Keratinocyte (primary cell): ENCODE measurements around the gene GON7. TPM values are rescaled to one million over a fixed set of nuclear protein-coding genes. Genes with fewer than 3 reads are reported as not detected.
"Not testable (repeated sequence)": the region's sequence is repeated elsewhere in the genome, so short reads cannot be mapped to it uniquely, and the experiment has no call there.

Source experiments
- DNase-seq: peaks from one replicate; pipeline ENCODE4 v3.0.0-alpha.2; 2011; ENCODE audit warnings: low read depth, missing footprints, low spot score
- FAIRE-seq: peaks from 2 replicates; lab custom pipeline; 2011; peaks lifted over from hg19 to GRCh38; lab: Jason Lieb, UNC
- H2AFZ ChIP-seq: 2 replicates; pipeline ENCODE4 v1.6.0; 2012; ENCODE audit warnings: low read length, control low read depth, inconsistent platforms; ENCODE audit not compliant: control insufficient read depth
- H3K27ac ChIP-seq: 2 replicates; pipeline ENCODE4 v1.5.1; 2011; ENCODE audit warnings: low read length; ENCODE audit not compliant: control insufficient read depth, insufficient read depth
- H3K27me3 ChIP-seq: 3 replicates; pipeline ENCODE4 v1.6.0; 2011; ENCODE audit warnings: low read length; ENCODE audit not compliant: control insufficient read depth, insufficient read depth; ENCODE audit errors: extremely low read depth
- H3K36me3 ChIP-seq, 2 experiments: 2 replicates in 1 of 2; 3 replicates in 1 of 2; pipeline ENCODE4 v1.5.1; 2011; ENCODE audit warnings: low read length in 2 of 2, mild to moderate bottlenecking in 1 of 2; ENCODE audit not compliant: control insufficient read depth in 2 of 2, insufficient read depth in 2 of 2; ENCODE audit errors: extremely low read depth in 1 of 2
- H3K4me1 ChIP-seq: 3 replicates; pipeline ENCODE4 v1.5.1; 2011; ENCODE audit warnings: low read length; ENCODE audit not compliant: control insufficient read depth, insufficient read depth; ENCODE audit errors: extremely low read depth
- H3K4me2 ChIP-seq: 3 replicates; pipeline ENCODE4 v1.6.0; 2011; ENCODE audit warnings: low read depth, low read length; ENCODE audit not compliant: control insufficient read depth, insufficient read depth; ENCODE audit errors: extremely low read depth
- H3K4me3 ChIP-seq, 3 experiments: fragments of 200-600 bp in 1 of 3; sonication (generic) in 1 of 3; 2 replicates in 2 of 3; 3 replicates in 1 of 3; pipeline ENCODE4 v1.5.1; 2011 to 2016; ENCODE audit warnings: low read length in 3 of 3, mild to moderate bottlenecking in 3 of 3, control low read depth in 2 of 3, inconsistent platforms in 1 of 3, low read depth in 1 of 3, mixed read lengths in 1 of 3, mixed run types in 1 of 3, moderate library complexity in 1 of 3; ENCODE audit not compliant: control insufficient read depth in 2 of 3, insufficient read depth in 2 of 3; ENCODE audit errors: extremely low read depth in 1 of 3
- H3K79me2 ChIP-seq: 2 replicates; pipeline ENCODE4 v1.6.0; 2012; ENCODE audit warnings: low read length; ENCODE audit not compliant: control insufficient read depth, insufficient read depth
- H3K9ac ChIP-seq: 3 replicates; pipeline ENCODE4 v1.6.0; 2011; ENCODE audit warnings: low read length; ENCODE audit not compliant: control insufficient read depth, insufficient read depth; ENCODE audit errors: extremely low read depth
- H3K9me1 ChIP-seq: 3 replicates; pipeline ENCODE4 v1.6.0; 2011; ENCODE audit warnings: low read length; ENCODE audit not compliant: control insufficient read depth, insufficient read depth; ENCODE audit errors: extremely low read depth
- H3K9me3 ChIP-seq: 2 replicates; pipeline ENCODE4 v1.5.1; 2012; ENCODE audit warnings: low read depth, low read length; ENCODE audit not compliant: control insufficient read depth
- H4K20me1 ChIP-seq: 3 replicates; pipeline ENCODE4 v1.6.0; 2011; ENCODE audit warnings: low read length; ENCODE audit not compliant: control insufficient read depth, insufficient read depth; ENCODE audit errors: extremely low read depth
- EZH2 ChIP-seq: IDR thresholded peaks from one replicate; pipeline ENCODE4 v1.6.1; 2012; ENCODE audit warnings: inconsistent platforms, mild to moderate bottlenecking, low read length, moderate library complexity
- dilution Hi-C: fragments of 300-500 bp; cut with MboI; formaldehyde crosslinking; loops from one replicate; pipeline ENCODE4 v1.7.0; 2020; ENCODE audit warnings: low sequenced_read_pairs; ENCODE audit not compliant: extremely low pct_ligation_motif_present
- polyA plus RNA-seq, 5 experiments: library from polyadenylated mRNA; depleted of rRNA in 3 of 5; stranded (reverse) in 3 of 5; stranded (forward) in 1 of 5; unstranded in 1 of 5; fragments of >200 nt; gene quantifications; 1 replicate in 1 of 5; 2 replicates in 3 of 5; 3 replicates in 1 of 5; pipeline versions ENCODE4 v1.2.1 to v1.2.3, GENCODE V29; 2011 to 2012; ENCODE audit warnings: missing spikeins in 2 of 5, low read depth in 1 of 5, low replicate concordance in 1 of 5
- TF ChIP-seq, protein P1 (sequence below), 3 experiments: IDR thresholded peaks in 1 of 3; conservative IDR thresholded peaks in 1 of 3; optimal IDR thresholded peaks in 1 of 3; 2 replicates in 2 of 3; 3 replicates in 1 of 3; pipeline versions ENCODE3 to v1.5.1; 2011; ENCODE audit warnings: low read length in 3 of 3, mild to moderate bottlenecking in 3 of 3, moderate library complexity in 2 of 3, control low read depth in 1 of 3, inconsistent platforms in 1 of 3; ENCODE audit not compliant: insufficient read depth in 2 of 3; ENCODE audit errors: extremely low read depth in 1 of 3

The GON7 gene
- polyA plus RNA-seq, 1 donor (not counting 4 experiments of a cell fraction or from before 2014, with no cell fraction given) = 12.6 TPM

DNA sequence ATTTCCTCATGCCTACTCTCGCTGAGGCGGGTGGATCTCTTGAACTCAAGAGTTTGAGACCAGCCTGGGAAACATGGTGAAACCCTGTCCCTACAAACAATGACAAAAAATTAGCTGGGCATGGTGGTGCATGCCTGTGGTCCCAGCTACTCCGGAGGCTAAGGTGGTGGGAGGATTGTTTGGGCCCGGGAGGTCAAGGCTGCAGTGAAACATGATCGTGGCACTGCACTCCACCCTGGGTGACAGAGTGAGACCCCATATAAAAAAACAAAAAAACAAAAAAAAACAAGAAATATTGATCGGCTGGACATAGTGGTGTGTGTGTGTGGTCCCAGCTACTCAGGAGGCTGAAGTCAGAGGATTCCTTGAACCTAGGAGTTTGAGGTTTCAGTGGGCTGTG, 31.4 kb downstream of the GON7 start:
- Histone ChIP-seq H3K4me2 (no peak overlapping the region), H3K27ac (no peak overlapping the region), H3K36me3 (no peaks in the 10 kb centered on the region), H2AFZ (no peak overlapping the region), H3K27me3 (no peaks in the 10 kb centered on the region), H4K20me1 (no peaks in the 10 kb centered on the region), H3K9me1 (no peaks in the 10 kb centered on the region), H3K9me3 (no peaks in the 10 kb centered on the region), H3K79me2 (no peaks in the 10 kb centered on the region), H3K9ac (no peak overlapping the region), H3K4me1 (peaks cover 8% of the 10 kb centered on the region), H3K4me3 (no peak overlapping the region)
- TF ChIP-seq, protein P1, sequence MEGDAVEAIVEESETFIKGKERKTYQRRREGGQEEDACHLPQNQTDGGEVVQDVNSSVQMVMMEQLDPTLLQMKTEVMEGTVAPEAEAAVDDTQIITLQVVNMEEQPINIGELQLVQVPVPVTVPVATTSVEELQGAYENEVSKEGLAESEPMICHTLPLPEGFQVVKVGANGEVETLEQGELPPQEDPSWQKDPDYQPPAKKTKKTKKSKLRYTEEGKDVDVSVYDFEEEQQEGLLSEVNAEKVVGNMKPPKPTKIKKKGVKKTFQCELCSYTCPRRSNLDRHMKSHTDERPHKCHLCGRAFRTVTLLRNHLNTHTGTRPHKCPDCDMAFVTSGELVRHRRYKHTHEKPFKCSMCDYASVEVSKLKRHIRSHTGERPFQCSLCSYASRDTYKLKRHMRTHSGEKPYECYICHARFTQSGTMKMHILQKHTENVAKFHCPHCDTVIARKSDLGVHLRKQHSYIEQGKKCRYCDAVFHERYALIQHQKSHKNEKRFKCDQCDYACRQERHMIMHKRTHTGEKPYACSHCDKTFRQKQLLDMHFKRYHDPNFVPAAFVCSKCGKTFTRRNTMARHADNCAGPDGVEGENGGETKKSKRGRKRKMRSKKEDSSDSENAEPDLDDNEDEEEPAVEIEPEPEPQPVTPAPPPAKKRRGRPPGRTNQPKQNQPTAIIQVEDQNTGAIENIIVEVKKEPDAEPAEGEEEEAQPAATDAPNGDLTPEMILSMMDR (optimal IDR thresholded peaks at IDR 0.05 in 1 of 3, IDR thresholded peaks at IDR 0.05 in 1 of 3, conservative IDR thresholded peaks at IDR 0.05 in 1 of 3; ENCODE audit: extremely low read depth in 1 of 3, insufficient read depth in 2 of 3, low read length in 3 of 3) = no peak
- no peak for TF ChIP-seq EZH2
- FAIRE-seq (no peak), DNase-seq (no peak)
- dilution Hi-C loops = no loop called here

- H3K27ac ChIP-seq, dilution Hi-C loops, H2AFZ ChIP-seq, H3K27me3 ChIP-seq, FAIRE-seq, DNase-seq, H3K79me2 ChIP-seq, H3K9me3 ChIP-seq, H3K9ac ChIP-seq, H3K4me3 ChIP-seq, H3K36me3 ChIP-seq, H4K20me1 ChIP-seq, H3K9me1 ChIP-seq, H3K4me1 ChIP-seq, H3K4me2 ChIP-seq: not testable (repeated sequence)
Observed at GRCh38 chr14:93174731-93175130, 32.1 kb downstream of the GON7 start.

- Histone ChIP-seq H3K4me3 (no peak overlapping the region), H2AFZ (peak overlapping the region; percentile 58), H4K20me1 (no peaks in the 10 kb centered on the region), H3K9me1 (no peaks in the 10 kb centered on the region), H3K79me2 (no peaks in the 10 kb centered on the region), H3K4me2 (peak overlapping the region; percentile 1), H3K4me1 (peaks cover 8% of the 10 kb centered on the region), H3K9ac (no peak overlapping the region), H3K27me3 (no peaks in the 10 kb centered on the region), H3K36me3 (no peaks in the 10 kb centered on the region), H3K9me3 (no peaks in the 10 kb centered on the region), H3K27ac (no peak overlapping the region)
- TF ChIP-seq, protein P1 (optimal IDR thresholded peaks at IDR 0.05 in 1 of 3, IDR thresholded peaks at IDR 0.05 in 1 of 3, conservative IDR thresholded peaks at IDR 0.05 in 1 of 3; ENCODE audit: extremely low read depth in 1 of 3, insufficient read depth in 2 of 3, low read length in 3 of 3) = no peak
- TF ChIP-seq EZH2 = no peak
- DNase-seq (no peak), FAIRE-seq (no peak)
- dilution Hi-C loops = no loop called here
Observed at GRCh38 chr14:93173943-93174395, 32.9 kb downstream of the GON7 start.
